Panc1 (cell line): ENCODE measurements around the gene MFN1.

ENCODE experiments used
- CTCF ChIP-seq: fragments of 450-650 bp; IDR thresholded peaks from 2 replicates; pipeline ENCODE4 v1.5.1; 2017; ENCODE audit warnings: mild to moderate bottlenecking
- POLR2AphosphoS5 ChIP-seq: IDR thresholded peaks from 2 replicates; pipeline ENCODE4 v1.6.1; 2012; ENCODE audit warnings: mild to moderate bottlenecking, low read depth, low read length, moderate library complexity
- REST ChIP-seq, 2 experiments: IDR thresholded peaks; 2 replicates each; pipeline ENCODE4 v1.6.1; 2011 to 2012; ENCODE audit warnings: low read depth in 2 of 2, control low read depth in 1 of 2, low read length in 1 of 2, mild to moderate bottlenecking in 1 of 2, moderate library complexity in 1 of 2; ENCODE audit not compliant: insufficient read depth in 1 of 2
- SIN3A ChIP-seq: IDR thresholded peaks from 2 replicates; pipeline ENCODE4 v1.6.1; 2012; ENCODE audit warnings: low read depth, mild to moderate bottlenecking, low read length, moderate library complexity, borderline replicate concordance; ENCODE audit not compliant: insufficient read depth
- TCF7L2 ChIP-seq: IDR thresholded peaks from 2 replicates; pipeline ENCODE4 v1.6.1; 2011; ENCODE audit warnings: mild to moderate bottlenecking, low read depth, low read length, inconsistent platforms

GRCh38 chr3:179363332-179363731, 15.8 kb downstream of the MFN1 start:
- TF ChIP-seq CTCF (no peak), POLR2AphosphoS5 (no peak), REST (IDR thresholded peaks at IDR 0.05; ENCODE audit: insufficient read depth in 1 of 2, low read depth in 2 of 2, low read length in 1 of 2) (no peak), TCF7L2 (no peak), SIN3A (no peak)
